H1 (cell line): ENCODE results near the gene SYDE1. TPM values are rescaled to one million over a fixed set of nuclear protein-coding genes. Genes with fewer than 3 reads are reported as not detected.

Experiments
- CTCF ChIA-PET: fragments of 300-600 bp; sonication (Branson Sonifier 250); formaldehyde crosslinking; loops from one replicate; lab custom pipeline; 2021; ENCODE audit not compliant: partially characterized antibody; lab: Charles Lee
- POLR2A ChIA-PET: fragments of 300-600 bp; sonication (Branson Sonifier 250); formaldehyde crosslinking; loops from one replicate; lab custom pipeline; 2021; ENCODE audit warnings: inconsistent platforms; ENCODE audit not compliant: partially characterized antibody; lab: Charles Lee
- DNase-seq, 2 experiments: peaks; one replicate each; pipeline versions ENCODE4 v3.0.0 to v3.0.0-alpha.2; 2010 to 2022; ENCODE audit warnings: low spot score in 2 of 2, low read depth in 1 of 2, mixed read lengths in 1 of 2
- FAIRE-seq: peaks from 2 replicates; lab custom pipeline; 2011; peaks lifted over from hg19 to GRCh38; lab: Jason Lieb, UNC
- H2AFZ ChIP-seq: 2 replicates; pipeline ENCODE4 v1.8.1; 2012; ENCODE audit warnings: low read length, inconsistent platforms
- H2AK5ac ChIP-seq: 2 replicates; pipeline ENCODE4 v1.6.1; 2013; ENCODE audit warnings: low read depth, low read length
- H2BK120ac ChIP-seq: replicated peaks from 2 replicates; pipeline ENCODE3; 2013; ENCODE audit warnings: low read depth, low read length, inconsistent platforms
- H2BK12ac ChIP-seq: 2 replicates; pipeline ENCODE4 v1.6.1; 2013; ENCODE audit warnings: low read depth, low read length
- H2BK15ac ChIP-seq: 2 replicates; pipeline ENCODE4 v1.6.1; 2013; ENCODE audit warnings: low read length
- H2BK20ac ChIP-seq: 2 replicates; pipeline ENCODE4 v1.6.1; 2013; ENCODE audit warnings: low read length
- H2BK5ac ChIP-seq: 2 replicates; pipeline ENCODE4 v1.6.1; 2013; ENCODE audit warnings: low read depth, low read length
- H3K14ac ChIP-seq: 2 replicates; pipeline ENCODE4 v1.6.1; 2013; ENCODE audit warnings: inconsistent platforms; ENCODE audit not compliant: insufficient read length
- H3K18ac ChIP-seq: 2 replicates; pipeline ENCODE4 v1.6.1; 2013; ENCODE audit warnings: low read length; ENCODE audit errors: extremely low read depth
- H3K23ac ChIP-seq: 2 replicates; pipeline ENCODE4 v1.6.1; 2013; ENCODE audit warnings: inconsistent platforms; ENCODE audit not compliant: insufficient read length
- H3K23me2 ChIP-seq: 2 replicates; pipeline ENCODE4 v1.6.1; 2013; ENCODE audit warnings: low read depth, low read length
- H3K27ac ChIP-seq: 2 replicates; pipeline ENCODE4 v1.6.1; 2011; ENCODE audit warnings: low read depth, low read length, inconsistent platforms
- H3K27me3 ChIP-seq, 4 experiments: replicated peaks in 1 of 4; 1 replicate in 1 of 4; 2 replicates in 3 of 4; pipeline versions ENCODE4 v1.6.1 to v1.8.1; 2011 to 2013; ENCODE audit warnings: low read length in 3 of 4, mild to moderate bottlenecking in 3 of 4, inconsistent platforms in 2 of 4, mixed read lengths in 2 of 4, moderate library complexity in 1 of 4; ENCODE audit not compliant: control insufficient read depth in 3 of 4, insufficient read depth in 3 of 4; ENCODE audit errors: extremely low read depth in 1 of 4
- H3K36me3 ChIP-seq, 4 experiments: 2 replicates each; pipeline versions ENCODE4 v1.6.1 to v1.8.1; 2011 to 2013; ENCODE audit warnings: mild to moderate bottlenecking in 4 of 4, low read length in 3 of 4, moderate library complexity in 2 of 4, control low read depth in 1 of 4, inconsistent platforms in 1 of 4; ENCODE audit not compliant: insufficient read depth in 4 of 4, control insufficient read depth in 2 of 4
- H3K4ac ChIP-seq: replicated peaks from 2 replicates; pipeline ENCODE3; 2013; ENCODE audit warnings: low read length, low read depth, mixed read lengths, inconsistent platforms; ENCODE audit not compliant: insufficient read length
- H3K4me1 ChIP-seq, 4 experiments: replicated peaks in 1 of 4; 1 replicate in 1 of 4; 2 replicates in 3 of 4; pipeline versions ENCODE4 v1.6.1 to v1.8.1; 2011 to 2013; ENCODE audit warnings: low read length in 3 of 4, inconsistent platforms in 2 of 4, mixed read lengths in 1 of 4; ENCODE audit not compliant: insufficient read depth in 4 of 4, control insufficient read depth in 3 of 4
- H3K4me2 ChIP-seq, 2 experiments: 2 replicates each; pipeline versions ENCODE4 v1.6.1 to v1.8.1; 2011 to 2013; ENCODE audit warnings: low read depth in 2 of 2, low read length in 2 of 2, control low read depth in 1 of 2, inconsistent platforms in 1 of 2, mild to moderate bottlenecking in 1 of 2; ENCODE audit not compliant: insufficient read depth in 1 of 2
- H3K4me3 ChIP-seq, 4 experiments: fragments of 200-600, 300-600 bp in 1 of 4; sonication (generic), shearing (Covaris generic), sonication (Bioruptor Twin) in 1 of 4; 2 replicates each; pipeline versions ENCODE4 v1.5.1 to v1.8.1; 2011 to 2016; ENCODE audit warnings: low read length in 4 of 4, low read depth in 3 of 4, control low read depth in 2 of 4, inconsistent platforms in 2 of 4, mild to moderate bottlenecking in 2 of 4, mixed read lengths in 1 of 4, moderate library complexity in 1 of 4; ENCODE audit not compliant: insufficient read depth in 2 of 4; ENCODE audit errors: extremely low read depth in 1 of 4
- H3K56ac ChIP-seq: replicated peaks from 2 replicates; pipeline ENCODE3; 2013; ENCODE audit warnings: low read depth, mild to moderate bottlenecking, mixed read lengths, low read length, inconsistent platforms; ENCODE audit not compliant: insufficient read length
- H3K79me1 ChIP-seq: 2 replicates; pipeline ENCODE4 v1.6.1; 2013; ENCODE audit warnings: low read depth, low read length, control low read depth
- H3K79me2 ChIP-seq, 2 experiments: 2 replicates each; pipeline versions ENCODE4 v1.6.1 to v1.8.1; 2012 to 2013; ENCODE audit warnings: low read length in 2 of 2, mild to moderate bottlenecking in 2 of 2, inconsistent platforms in 1 of 2; ENCODE audit not compliant: insufficient read depth in 2 of 2, control insufficient read depth in 1 of 2
- H3K9ac ChIP-seq, 4 experiments: replicated peaks in 1 of 4; 1 replicate in 1 of 4; 2 replicates in 3 of 4; pipeline versions ENCODE4 v1.6.1 to v1.8.1; 2011 to 2013; ENCODE audit warnings: low read depth in 3 of 4, low read length in 3 of 4, control low read depth in 2 of 4, mild to moderate bottlenecking in 2 of 4, moderate library complexity in 2 of 4, inconsistent platforms in 1 of 4; ENCODE audit errors: extremely low read depth in 1 of 4
- H3K9me3 ChIP-seq, 2 experiments: 2 replicates each; pipeline versions ENCODE4 v1.6.1 to v1.8.1; 2012 to 2013; ENCODE audit warnings: mild to moderate bottlenecking in 2 of 2, moderate library complexity in 2 of 2, control low read depth in 1 of 2, inconsistent platforms in 1 of 2, low read depth in 1 of 2, low read length in 1 of 2, mixed read lengths in 1 of 2; ENCODE audit not compliant: insufficient read depth in 2 of 2
- H4K20me1 ChIP-seq, 2 experiments: replicated peaks in 1 of 2; 2 replicates each; pipeline versions ENCODE3 to v1.8.1; 2011 to 2013; ENCODE audit warnings: inconsistent platforms in 2 of 2, low read length in 2 of 2, mild to moderate bottlenecking in 1 of 2; ENCODE audit not compliant: insufficient read depth in 2 of 2, control insufficient read depth in 1 of 2
- H4K5ac ChIP-seq: 2 replicates; pipeline ENCODE4 v1.6.1; 2013; ENCODE audit warnings: low read length, low read depth, mixed read lengths, inconsistent platforms; ENCODE audit not compliant: insufficient read length
- H4K8ac ChIP-seq: 2 replicates; pipeline ENCODE4 v1.8.0; 2013; ENCODE audit warnings: mild to moderate bottlenecking, moderate library complexity, low read length, inconsistent platforms; ENCODE audit not compliant: insufficient read depth; ENCODE audit errors: extremely low read depth
- H4K91ac ChIP-seq: replicated peaks from 2 replicates; pipeline ENCODE3; 2013; ENCODE audit warnings: low read length, mixed read lengths, inconsistent platforms; ENCODE audit not compliant: insufficient read length
- BACH1 ChIP-seq: IDR thresholded peaks from 2 replicates; pipeline ENCODE4 v1.6.1; 2012; ENCODE audit warnings: low read length, improper control_type of control experiment
- CEBPB ChIP-seq: IDR thresholded peaks from 2 replicates; pipeline ENCODE4 v1.6.1; 2012; ENCODE audit warnings: low read depth, low read length
- EGR1 ChIP-seq: IDR thresholded peaks from 2 replicates; pipeline ENCODE4 v1.6.1; 2011; ENCODE audit warnings: low read depth, low read length, borderline replicate concordance
- HDAC6 ChIP-seq: IDR thresholded peaks from one replicate; pipeline ENCODE4 v1.7.1; 2012; ENCODE audit warnings: low read depth, mild to moderate bottlenecking, inconsistent platforms, low read length, moderate library complexity
- JUND ChIP-seq: IDR thresholded peaks from 2 replicates; pipeline ENCODE4 v1.6.1; 2011; ENCODE audit warnings: mild to moderate bottlenecking, improper control_type of control experiment, low read length
- KDM1A ChIP-seq: fragments of 200-600, 300-600 bp; sonication (generic); IDR thresholded peaks from 2 replicates; pipeline ENCODE4 v1.7.1; 2016; ENCODE audit warnings: mild to moderate bottlenecking, low read length, borderline replicate concordance
- MAFK ChIP-seq: IDR thresholded peaks from 2 replicates; pipeline ENCODE4 v1.6.1; 2012; ENCODE audit warnings: low read depth, mild to moderate bottlenecking, improper control_type of control experiment, low read length
- NANOG ChIP-seq: IDR thresholded peaks from 2 replicates; pipeline ENCODE4 v1.6.1; 2011; ENCODE audit warnings: low read length, low read depth, mild to moderate bottlenecking, inconsistent platforms; ENCODE audit not compliant: insufficient read depth, poor library complexity, severe bottlenecking
- RBBP5 ChIP-seq: IDR thresholded peaks from 2 replicates; pipeline ENCODE4 v1.7.1; 2012; ENCODE audit warnings: low read depth, mild to moderate bottlenecking, inconsistent platforms, low read length, moderate library complexity, borderline replicate concordance
- RFX5 ChIP-seq: IDR thresholded peaks from 2 replicates; pipeline ENCODE4 v1.6.1; 2011; ENCODE audit warnings: low read depth, low read length, improper control_type of control experiment, borderline replicate concordance
- YY1 ChIP-seq: IDR thresholded peaks from 2 replicates; pipeline ENCODE4 v1.6.1; 2011; ENCODE audit warnings: low read depth, mild to moderate bottlenecking, low read length
- WGBS, 2 experiments: shearing (Covaris generic) in 1 of 2; methylation state at CpG; one replicate each; pipeline versions ENCODE4 v1.1.6 to v1.1.7; 2013 to 2015; ENCODE audit warnings: low lambda C conversion rate in 2 of 2, mixed read lengths in 2 of 2, inconsistent platforms in 1 of 2, low coverage in 1 of 2, missing lambda C conversion rate in 1 of 2; ENCODE audit not compliant: insufficient replicate concordance in 2 of 2, insufficient coverage in 1 of 2, insufficient read length in 1 of 2; ENCODE audit errors: extremely low coverage in 1 of 2, missing lambda C conversion rate in 1 of 2; 5-methylcytosine and 5-hydroxymethylcytosine counted together
- polyA plus RNA-seq, 7 experiments: library from polyadenylated mRNA; depleted of rRNA in 3 of 7; stranded (reverse) in 5 of 7; unstranded in 2 of 7; fragments of >200 nt in 5 of 7; fragments of 200-250 nt in 2 of 7; gene quantifications; 1 replicate in 5 of 7; 2 replicates in 1 of 7; 4 replicates in 1 of 7; pipeline versions ENCODE4 v1.2.1 to v1.2.3, GENCODE V29; 2011 to 2013; ENCODE audit warnings: missing spikeins in 2 of 7, mixed read lengths in 2 of 7
- total RNA-seq: library from RNA; stranded (reverse); fragmentation: NEBNext Ultra II Directional; extraction: Animal tissue kit (Norgen Biotek cat#: 25700); gene quantifications from 2 replicates; pipeline ENCODE4 v1.2.1, GENCODE V29; 2021
- TF ChIP-seq, protein P1 (sequence below): IDR thresholded peaks from 2 replicates; pipeline ENCODE4 v1.6.1; 2011; ENCODE audit warnings: low read depth, mild to moderate bottlenecking, low read length; ENCODE audit not compliant: insufficient read depth
- TF ChIP-seq, protein P2 (sequence below): IDR thresholded peaks from 2 replicates; pipeline ENCODE4 v1.6.1; 2012; ENCODE audit warnings: inconsistent platforms

SYDE1 gene
- total and polyA plus RNA-seq, 2 of the 8 experiments (the other 6 are each of a cell fraction or from before 2014, with no cell fraction given) = 12.0 to 16.8 TPM

DNA sequence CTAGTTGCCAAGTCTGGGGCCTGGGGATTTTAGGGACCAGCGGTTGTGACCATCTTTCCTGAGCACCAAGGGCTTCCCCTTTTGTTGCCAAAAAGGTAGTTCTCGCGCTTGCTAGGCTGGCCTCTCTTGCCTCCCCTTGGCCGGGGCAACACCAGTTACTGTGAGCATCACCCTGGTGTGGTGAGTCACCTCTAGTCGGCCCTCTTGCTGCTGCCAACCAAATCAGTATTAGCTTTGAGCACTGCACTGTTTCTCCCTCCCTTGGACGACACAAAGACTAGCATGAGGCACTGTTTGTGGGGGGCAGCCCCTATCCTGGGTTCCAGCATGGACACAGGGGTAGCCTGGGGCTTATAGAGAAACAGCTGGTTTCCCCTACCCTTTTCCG is 6.9 kb downstream of the SYDE1 start:
- H3K4ac ChIP-seq = no peak overlapping the region
- TF ChIP-seq HDAC6 (no peak), CEBPB (no peak), YY1 (no peak), MAFK (no peak), BACH1 (no peak), RFX5 (no peak), NANOG (no peak), EGR1 (no peak), RBBP5 (no peak), JUND (no peak), KDM1A (no peak)
- TF ChIP-seq, protein P1, sequence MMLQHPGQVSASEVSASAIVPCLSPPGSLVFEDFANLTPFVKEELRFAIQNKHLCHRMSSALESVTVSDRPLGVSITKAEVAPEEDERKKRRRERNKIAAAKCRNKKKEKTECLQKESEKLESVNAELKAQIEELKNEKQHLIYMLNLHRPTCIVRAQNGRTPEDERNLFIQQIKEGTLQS = no peak
- TF ChIP-seq, protein P2, sequence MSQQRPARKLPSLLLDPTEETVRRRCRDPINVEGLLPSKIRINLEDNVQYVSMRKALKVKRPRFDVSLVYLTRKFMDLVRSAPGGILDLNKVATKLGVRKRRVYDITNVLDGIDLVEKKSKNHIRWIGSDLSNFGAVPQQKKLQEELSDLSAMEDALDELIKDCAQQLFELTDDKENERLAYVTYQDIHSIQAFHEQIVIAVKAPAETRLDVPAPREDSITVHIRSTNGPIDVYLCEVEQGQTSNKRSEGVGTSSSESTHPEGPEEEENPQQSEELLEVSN = no peak
- H4K5ac ChIP-seq = no peak overlapping the region
- H2BK120ac ChIP-seq = no peak overlapping the region
- no peaks in the 10 kb centered on the region for H3K4me1 ChIP-seq
- H2BK5ac ChIP-seq = no peak overlapping the region
- no peaks in the 10 kb centered on the region for H3K79me2 ChIP-seq
- no peaks in the 10 kb centered on the region for H3K79me1 ChIP-seq
- no peak overlapping the region for H3K14ac ChIP-seq
- no peak overlapping the region for H3K56ac ChIP-seq
- H2AK5ac ChIP-seq = no peak overlapping the region
- no peak overlapping the region for H4K8ac ChIP-seq
- H4K91ac ChIP-seq = no peak overlapping the region
- H3K9ac ChIP-seq = no peak overlapping the region
- POLR2A ChIA-PET = interaction anchor here (0.9 to 7.9 kb wide), 5 partner anchors 11 to 265 kb away, joined by 4 to 67 read pairs (median 5); partner anchors contain the start of gene AKAP8
- DNase-seq = no peak
- H3K9me3 ChIP-seq = peaks cover 4 to 5% of the 10 kb centered on the region in 2 experiments; a peak in 1 of 4 replicates
- no peak overlapping the region for H3K4me2 ChIP-seq
- H4K20me1 ChIP-seq = peaks cover 2 to 11% of the 10 kb centered on the region in 2 experiments
- H2BK15ac ChIP-seq = no peak overlapping the region
- no peak overlapping the region for H2BK12ac ChIP-seq
- no peak overlapping the region for H3K18ac ChIP-seq
- H3K23me2 ChIP-seq = no peaks in the 10 kb centered on the region
- WGBS, 2 experiments = 93% methylated on average over 7 of the region's 7 CpGs; no CpG with 5 or more reads in 1 of the 2 experiments
- H3K4me3 ChIP-seq = no peak overlapping the region
- no peak overlapping the region for H2BK20ac ChIP-seq
- CTCF ChIA-PET = interaction anchor here (0.9 to 4.5 kb wide), 4 partner anchors 8 to 69 kb away, joined by 3 to 37 read pairs (median 4); no protein-coding TSS in a partner anchor
- no peak for FAIRE-seq
- peaks cover 28 to 81% (median 65%) of the 10 kb centered on the region in 4 experiments for H3K36me3 ChIP-seq
- no peaks in the 10 kb centered on the region for H3K27me3 ChIP-seq
- H3K23ac ChIP-seq = no peak overlapping the region
- no peak overlapping the region for H2AFZ ChIP-seq
- H3K27ac ChIP-seq = no peak overlapping the region
